ENCODE data around the gene GTF2A1.

DNA sequence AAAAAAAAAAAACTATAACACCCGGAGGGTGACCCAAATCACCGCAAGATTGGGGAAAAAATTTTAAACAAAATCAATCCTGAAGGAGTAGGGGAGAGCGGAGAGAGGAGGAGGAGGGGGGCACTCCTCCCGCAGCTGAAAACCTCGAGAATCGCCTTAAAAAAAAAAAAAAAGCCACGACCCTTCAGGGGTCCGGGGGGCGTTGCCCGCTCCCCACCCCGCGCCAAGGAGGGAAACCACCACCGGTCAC, 254 bp downstream of the GTF2A1 start:
- TF ChIP-seq, protein P1, sequence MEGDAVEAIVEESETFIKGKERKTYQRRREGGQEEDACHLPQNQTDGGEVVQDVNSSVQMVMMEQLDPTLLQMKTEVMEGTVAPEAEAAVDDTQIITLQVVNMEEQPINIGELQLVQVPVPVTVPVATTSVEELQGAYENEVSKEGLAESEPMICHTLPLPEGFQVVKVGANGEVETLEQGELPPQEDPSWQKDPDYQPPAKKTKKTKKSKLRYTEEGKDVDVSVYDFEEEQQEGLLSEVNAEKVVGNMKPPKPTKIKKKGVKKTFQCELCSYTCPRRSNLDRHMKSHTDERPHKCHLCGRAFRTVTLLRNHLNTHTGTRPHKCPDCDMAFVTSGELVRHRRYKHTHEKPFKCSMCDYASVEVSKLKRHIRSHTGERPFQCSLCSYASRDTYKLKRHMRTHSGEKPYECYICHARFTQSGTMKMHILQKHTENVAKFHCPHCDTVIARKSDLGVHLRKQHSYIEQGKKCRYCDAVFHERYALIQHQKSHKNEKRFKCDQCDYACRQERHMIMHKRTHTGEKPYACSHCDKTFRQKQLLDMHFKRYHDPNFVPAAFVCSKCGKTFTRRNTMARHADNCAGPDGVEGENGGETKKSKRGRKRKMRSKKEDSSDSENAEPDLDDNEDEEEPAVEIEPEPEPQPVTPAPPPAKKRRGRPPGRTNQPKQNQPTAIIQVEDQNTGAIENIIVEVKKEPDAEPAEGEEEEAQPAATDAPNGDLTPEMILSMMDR (IDR thresholded peaks at IDR 0.05; ENCODE audit: low read length) = no peak
- TF ChIP-seq EZH2 (optimal IDR thresholded peaks at IDR 0.05; ENCODE audit: low read depth, low read length) (no peak), EZH2phosphoT487 (IDR thresholded peaks at IDR 0.05; ENCODE audit: low read length) (no peak)

Measured in MM.1S (cell line).